BE2C (cell line): ENCODE results near the gene COL6A2.
"Not testable (repeated sequence)": the region's sequence is repeated elsewhere in the genome, so short reads cannot be mapped to it uniquely, and the experiment has no call there.

ENCODE experiments used
- DNase-seq: peaks from one replicate; pipeline ENCODE4 v3.0.0-alpha.2; 2020
- H3K27me3 ChIP-seq: fragments of 250-450 bp; sonication (Bioruptor Pico); 2 replicates; pipeline ENCODE4 v1.5.1; 2020; ENCODE audit warnings: mild to moderate bottlenecking
- H3K36me3 ChIP-seq: fragments of 250-450 bp; sonication (Bioruptor Pico); 2 replicates; pipeline ENCODE4 v1.5.1; 2020; ENCODE audit warnings: mild to moderate bottlenecking
- H3K4me1 ChIP-seq: fragments of 250-450 bp; sonication (Bioruptor Pico); 2 replicates; pipeline ENCODE4 v1.5.1; 2020
- H3K4me3 ChIP-seq: 2 replicates; pipeline ENCODE4 v1.5.1; 2011; ENCODE audit warnings: low read depth, low read length
- H3K9me3 ChIP-seq: fragments of 250-450 bp; sonication (Bioruptor Pico); 2 replicates; pipeline ENCODE4 v1.5.1; 2020
- TF ChIP-seq, protein P1 (sequence below): IDR thresholded peaks from 2 replicates; pipeline ENCODE4 v1.5.1; 2012; ENCODE audit warnings: mild to moderate bottlenecking, low read depth, low read length

The COL6A2 gene

DNA sequence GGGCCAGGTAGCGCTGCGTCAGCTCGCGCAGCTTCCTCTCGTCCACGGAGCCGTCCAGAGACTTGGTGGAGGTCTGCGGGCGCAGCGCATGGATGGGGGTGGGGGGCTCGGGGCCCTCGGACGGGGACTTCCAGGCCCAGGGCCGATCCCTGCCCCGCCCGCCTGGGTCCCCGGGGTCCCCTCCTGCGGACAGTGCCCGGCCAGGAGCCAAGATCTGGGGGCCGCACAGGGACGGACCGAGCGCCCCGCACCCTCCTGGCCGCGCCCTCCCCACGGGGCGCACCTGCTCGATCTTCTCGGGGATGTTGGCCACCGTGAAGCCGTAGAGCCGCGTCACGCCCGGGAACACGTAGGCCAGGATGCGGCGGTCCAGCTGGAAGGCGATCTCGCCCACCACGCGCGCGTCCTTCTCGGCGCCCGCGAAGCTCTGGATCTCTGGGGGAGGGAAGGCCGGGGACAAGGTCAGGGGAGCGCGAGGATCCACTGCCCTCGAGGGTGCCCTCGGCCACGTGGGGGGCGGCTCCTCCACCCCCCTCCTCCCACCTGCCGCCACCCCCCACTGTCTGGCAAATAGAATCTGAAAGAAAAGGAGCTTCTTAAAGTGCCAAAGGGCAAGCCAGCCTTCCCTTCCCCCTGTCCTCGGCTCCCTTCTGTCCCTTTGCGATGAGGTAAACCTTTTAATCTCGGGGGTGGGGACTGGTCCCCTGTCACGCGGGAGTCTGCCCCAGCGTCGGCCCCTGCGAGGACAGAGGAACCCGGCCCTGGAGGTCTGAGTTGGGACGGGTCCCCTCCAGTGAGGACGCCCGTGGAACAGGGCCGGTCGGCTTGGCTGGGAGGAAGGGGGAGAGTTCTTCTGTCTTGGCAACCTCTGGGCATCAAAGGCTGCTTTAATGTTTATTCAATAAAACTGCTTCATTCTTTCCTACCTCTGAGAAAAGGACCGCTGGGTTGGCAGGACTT, 64.0 kb downstream of the COL6A2 start:
- Histone ChIP-seq H3K9me3 (no peaks in the 10 kb centered on the region), H3K36me3 (no peaks in the 10 kb centered on the region), H3K27me3 (no peaks in the 10 kb centered on the region), H3K4me1 (no peaks in the 10 kb centered on the region), H3K4me3 (no peak overlapping the region)
- TF ChIP-seq, protein P1, sequence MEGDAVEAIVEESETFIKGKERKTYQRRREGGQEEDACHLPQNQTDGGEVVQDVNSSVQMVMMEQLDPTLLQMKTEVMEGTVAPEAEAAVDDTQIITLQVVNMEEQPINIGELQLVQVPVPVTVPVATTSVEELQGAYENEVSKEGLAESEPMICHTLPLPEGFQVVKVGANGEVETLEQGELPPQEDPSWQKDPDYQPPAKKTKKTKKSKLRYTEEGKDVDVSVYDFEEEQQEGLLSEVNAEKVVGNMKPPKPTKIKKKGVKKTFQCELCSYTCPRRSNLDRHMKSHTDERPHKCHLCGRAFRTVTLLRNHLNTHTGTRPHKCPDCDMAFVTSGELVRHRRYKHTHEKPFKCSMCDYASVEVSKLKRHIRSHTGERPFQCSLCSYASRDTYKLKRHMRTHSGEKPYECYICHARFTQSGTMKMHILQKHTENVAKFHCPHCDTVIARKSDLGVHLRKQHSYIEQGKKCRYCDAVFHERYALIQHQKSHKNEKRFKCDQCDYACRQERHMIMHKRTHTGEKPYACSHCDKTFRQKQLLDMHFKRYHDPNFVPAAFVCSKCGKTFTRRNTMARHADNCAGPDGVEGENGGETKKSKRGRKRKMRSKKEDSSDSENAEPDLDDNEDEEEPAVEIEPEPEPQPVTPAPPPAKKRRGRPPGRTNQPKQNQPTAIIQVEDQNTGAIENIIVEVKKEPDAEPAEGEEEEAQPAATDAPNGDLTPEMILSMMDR: no peak
- peak; percentile 6 for DNase-seq

DNA sequence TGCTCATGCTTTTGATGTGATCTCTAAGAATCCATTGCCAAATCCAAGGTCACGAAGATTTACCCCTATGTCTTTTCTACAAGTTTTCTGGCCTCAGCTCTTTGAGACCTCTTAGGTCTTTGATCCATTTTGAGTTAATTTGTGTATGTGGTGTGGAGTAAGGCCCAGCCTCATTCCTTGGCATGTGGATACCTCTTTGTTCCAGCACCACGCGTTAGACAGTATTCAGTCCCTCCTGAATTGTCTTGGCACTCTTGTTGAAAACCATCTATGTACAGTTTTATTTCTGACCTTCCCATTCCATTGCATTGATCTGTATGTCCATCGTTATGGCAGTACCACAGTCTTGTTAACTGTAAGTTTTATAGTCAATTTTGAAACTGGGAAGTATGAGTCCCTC, 65.5 kb downstream of the COL6A2 start:
- no peak overlapping the region for H3K4me3 ChIP-seq
- TF ChIP-seq, protein P1: no peak
- no peaks in the 10 kb centered on the region for H3K9me3 ChIP-seq
- DNase-seq: no peak
- no peaks in the 10 kb centered on the region for H3K4me1 ChIP-seq
- H3K27me3 ChIP-seq: no peaks in the 10 kb centered on the region
- H3K36me3 ChIP-seq: no peaks in the 10 kb centered on the region

DNA sequence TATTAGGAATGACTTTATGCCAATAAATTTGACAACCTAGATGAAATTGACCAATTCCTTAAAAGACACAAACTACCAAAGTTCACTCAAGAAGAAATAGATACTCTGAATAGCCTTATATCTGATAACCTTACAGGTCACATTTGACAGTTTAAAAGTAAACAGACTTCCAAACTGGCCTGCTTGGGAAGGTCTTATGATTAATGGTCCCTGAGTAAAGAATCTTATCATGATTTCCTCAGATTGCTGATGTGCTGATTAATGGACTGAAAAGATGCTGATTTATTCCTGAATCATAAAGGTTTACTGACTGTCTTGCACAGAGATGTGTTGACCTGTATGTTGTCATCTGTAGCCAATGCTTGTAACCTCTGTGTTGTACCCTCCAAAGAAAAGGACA, 67.2 kb downstream of the COL6A2 start:
- TF ChIP-seq, protein P1: no peak
- DNase-seq: no peak
- Histone ChIP-seq H3K9me3 (no peaks in the 10 kb centered on the region), H3K4me1 (no peaks in the 10 kb centered on the region), H3K27me3 (no peaks in the 10 kb centered on the region), H3K36me3 (no peaks in the 10 kb centered on the region), H3K4me3 (no peak overlapping the region)

DNA sequence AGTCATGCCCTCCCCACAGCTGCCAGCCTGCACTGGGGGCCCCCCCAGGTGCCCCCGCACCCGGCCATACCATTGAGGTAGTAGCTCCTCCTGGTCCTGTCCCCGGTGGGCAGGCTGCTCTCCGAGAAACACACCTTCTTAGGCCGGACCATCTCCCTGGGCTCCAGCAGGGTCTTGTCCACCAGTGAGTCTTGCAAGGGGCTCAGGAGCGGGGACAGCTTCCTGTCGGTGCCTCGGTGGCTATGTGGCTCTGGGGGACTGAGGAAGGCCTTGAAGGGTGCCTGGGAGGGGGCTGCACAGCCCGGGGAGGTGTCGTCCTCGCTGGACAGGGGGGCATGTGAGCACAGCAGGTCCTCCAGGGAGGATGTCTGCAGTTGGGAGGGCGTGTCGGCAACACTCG, 70.3 kb downstream of the COL6A2 start:
- Histone ChIP-seq H3K36me3 (no peaks in the 10 kb centered on the region), H3K9me3 (no peaks in the 10 kb centered on the region), H3K4me1 (no peaks in the 10 kb centered on the region), H3K4me3 (no peak overlapping the region), H3K27me3 (no peaks in the 10 kb centered on the region)
- DNase-seq: no peak
- TF ChIP-seq, protein P1: no peak

DNA sequence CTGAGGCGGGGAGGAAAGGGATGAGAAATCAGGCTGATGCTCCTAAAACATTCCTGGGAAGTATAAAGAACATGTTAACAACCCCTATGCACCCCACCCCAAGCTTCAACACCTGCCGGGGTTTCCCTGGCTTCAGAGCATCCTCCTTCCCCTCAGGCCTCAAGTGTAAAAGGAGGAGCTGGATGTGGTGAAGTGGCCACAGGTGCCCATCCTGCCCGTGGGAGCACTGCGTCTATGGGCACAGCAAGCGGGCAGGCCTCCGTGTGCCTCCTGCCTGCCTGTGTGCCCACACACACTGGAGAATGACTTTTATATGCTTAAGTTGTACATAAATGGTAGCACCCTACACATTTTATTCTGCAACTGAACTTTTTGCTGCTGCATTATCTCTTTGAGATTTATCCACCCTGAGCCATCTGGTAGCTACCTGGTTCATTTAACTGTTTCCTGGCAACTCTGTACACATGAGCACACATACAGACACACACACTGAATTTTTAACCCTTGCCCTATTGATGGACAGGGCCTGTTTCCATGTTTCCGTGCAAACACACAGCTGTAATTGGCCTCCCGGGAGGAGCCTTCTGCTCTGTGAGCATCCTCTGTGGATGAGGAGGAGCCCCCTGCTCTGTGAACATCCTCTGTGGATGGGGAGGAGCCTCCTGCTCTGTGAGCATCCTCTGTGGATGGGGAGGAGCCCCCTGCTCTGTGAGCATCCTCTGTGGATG, 70.9 kb downstream of the COL6A2 start:
- DNase-seq: no peak
- TF ChIP-seq, protein P1: no peak
- H3K27me3 ChIP-seq: no peaks in the 10 kb centered on the region
- H3K36me3 ChIP-seq: no peaks in the 10 kb centered on the region
- H3K4me3 ChIP-seq: no peak overlapping the region
- no peaks in the 10 kb centered on the region for H3K4me1 ChIP-seq
- H3K9me3 ChIP-seq: no peaks in the 10 kb centered on the region

DNA sequence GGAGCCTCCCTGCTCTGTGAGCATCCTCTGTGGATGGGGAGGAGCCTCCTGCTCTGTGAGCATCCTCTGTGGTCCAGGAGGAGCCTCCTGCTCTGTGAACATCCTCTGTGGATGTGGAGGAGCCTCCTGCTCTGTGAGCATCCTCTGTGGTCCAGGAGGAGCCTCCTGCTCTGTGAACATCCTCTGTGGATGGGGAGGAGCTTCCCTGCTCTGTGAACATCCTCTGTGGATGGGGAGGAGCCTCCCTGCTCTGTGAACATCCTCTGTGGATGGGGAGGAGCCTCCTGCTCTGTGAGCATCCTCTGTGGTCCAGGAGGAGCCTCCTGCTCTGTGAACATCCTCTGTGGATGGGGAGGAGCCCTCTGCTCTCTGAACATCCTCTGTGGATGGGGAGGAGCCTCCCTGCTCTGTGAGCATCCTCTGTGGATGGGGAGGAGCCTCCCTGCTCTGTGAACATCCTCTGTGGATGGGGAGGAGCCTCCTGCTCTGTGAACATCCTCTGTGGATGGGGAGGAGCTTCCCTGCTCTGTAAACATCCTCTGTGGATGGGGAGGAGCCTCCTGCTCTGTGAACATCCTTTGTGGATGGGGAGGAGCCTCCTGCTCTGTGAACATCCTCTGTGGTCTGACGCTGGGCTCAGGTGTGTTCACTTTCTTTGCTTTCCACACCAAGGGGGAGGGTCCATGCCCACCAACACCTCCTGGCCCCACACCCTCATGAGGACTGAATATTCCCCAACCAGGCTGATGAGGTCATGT, 72.7 kb downstream of the COL6A2 start:
- not testable (repeated sequence) for H3K36me3 ChIP-seq, DNase-seq, H3K9me3 ChIP-seq, H3K27me3 ChIP-seq, H3K4me1 ChIP-seq, H3K4me3 ChIP-seq
